IPS-18a (cell line): ENCODE results near the gene ZNF438.

Experiments
- H3K27ac ChIP-seq: one replicate; pipeline ENCODE4 v1.5.1; 2013; ENCODE audit warnings: low read length
- H3K27me3 ChIP-seq: one replicate; pipeline ENCODE4 v1.6.1; 2013; ENCODE audit warnings: mild to moderate bottlenecking, low read length; ENCODE audit not compliant: control insufficient read depth, insufficient read depth
- H3K36me3 ChIP-seq: one replicate; pipeline ENCODE4 v1.6.1; 2013; ENCODE audit warnings: low read depth, low read length; ENCODE audit not compliant: control insufficient read depth
- H3K4me1 ChIP-seq: one replicate; pipeline ENCODE4 v1.6.1; 2013; ENCODE audit warnings: low read depth, low read length; ENCODE audit not compliant: control insufficient read depth
- H3K4me3 ChIP-seq: one replicate; pipeline ENCODE4 v1.5.1; 2013; ENCODE audit warnings: low read length
- H3K9ac ChIP-seq: one replicate; pipeline ENCODE4 v1.6.1; 2013; ENCODE audit warnings: mild to moderate bottlenecking, low read length, moderate library complexity
- H3K9me3 ChIP-seq: one replicate; pipeline ENCODE4 v1.6.1; 2013; ENCODE audit warnings: low read depth, low read length; ENCODE audit not compliant: control insufficient read depth

ZNF438 gene

GRCh38 chr10:30978843-30979242, 52.8 kb downstream of the ZNF438 start:
- H3K9me3 ChIP-seq = peaks cover 4% of the 10 kb centered on the region
- H3K36me3 ChIP-seq = no peaks in the 10 kb centered on the region

DNA sequence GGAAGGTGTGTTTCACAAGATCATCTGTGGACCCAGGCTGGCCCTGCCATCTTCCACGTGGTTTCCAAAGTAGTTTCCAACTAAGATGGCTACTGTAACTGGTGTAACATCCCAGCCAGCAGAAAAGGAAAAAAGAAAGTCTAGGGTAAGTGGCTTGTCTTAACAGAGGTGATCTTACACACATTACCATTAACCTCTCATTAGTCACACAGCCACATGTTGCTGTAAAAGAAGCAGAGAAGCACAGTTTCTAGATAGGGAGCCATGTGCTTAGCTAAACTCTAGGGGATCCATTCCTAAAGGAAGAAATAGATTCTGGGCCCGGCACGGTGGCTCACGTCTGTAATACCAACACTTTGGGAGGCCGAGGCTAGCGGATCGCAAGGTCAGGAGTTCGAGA, 54.3 kb downstream of the ZNF438 start:
- no peak overlapping the region for H3K9ac ChIP-seq
- H3K4me1 ChIP-seq = no peaks in the 10 kb centered on the region
- H3K27me3 ChIP-seq = no peaks in the 10 kb centered on the region
- no peaks in the 10 kb centered on the region for H3K36me3 ChIP-seq
- no peak overlapping the region for H3K27ac ChIP-seq
- H3K4me3 ChIP-seq = no peak overlapping the region
- peaks cover 4% of the 10 kb centered on the region for H3K9me3 ChIP-seq

More at GRCh38 chr10:30978843-30979242, 52.8 kb downstream of the ZNF438 start:
- H3K4me1 ChIP-seq = no peaks in the 10 kb centered on the region
- H3K4me3 ChIP-seq = no peak overlapping the region
- no peak overlapping the region for H3K9ac ChIP-seq
- H3K27ac ChIP-seq = no peak overlapping the region
- no peaks in the 10 kb centered on the region for H3K27me3 ChIP-seq

- Histone ChIP-seq H3K9me3 (peaks cover 4% of the 10 kb centered on the region), H3K27ac (no peak overlapping the region), H3K36me3 (no peaks in the 10 kb centered on the region), H3K27me3 (no peaks in the 10 kb centered on the region), H3K4me1 (no peaks in the 10 kb centered on the region), H3K4me3 (no peak overlapping the region), H3K9ac (no peak overlapping the region)
Observed at GRCh38 chr10:30974773-30975415, 56.8 kb downstream of the ZNF438 start.

GRCh38 chr10:30974355-30974754, 57.3 kb downstream of the ZNF438 start:
- Histone ChIP-seq H3K4me1 (no peaks in the 10 kb centered on the region), H3K27ac (no peak overlapping the region), H3K9ac (no peak overlapping the region), H3K9me3 (no peaks in the 10 kb centered on the region), H3K27me3 (no peaks in the 10 kb centered on the region), H3K36me3 (no peaks in the 10 kb centered on the region), H3K4me3 (no peak overlapping the region)

GRCh38 chr10:30973737-30974136, 57.9 kb downstream of the ZNF438 start:
- Histone ChIP-seq H3K36me3 (no peaks in the 10 kb centered on the region), H3K27me3 (no peaks in the 10 kb centered on the region), H3K27ac (no peak overlapping the region), H3K4me3 (no peak overlapping the region), H3K9me3 (no peaks in the 10 kb centered on the region), H3K4me1 (no peaks in the 10 kb centered on the region), H3K9ac (no peak overlapping the region)

DNA sequence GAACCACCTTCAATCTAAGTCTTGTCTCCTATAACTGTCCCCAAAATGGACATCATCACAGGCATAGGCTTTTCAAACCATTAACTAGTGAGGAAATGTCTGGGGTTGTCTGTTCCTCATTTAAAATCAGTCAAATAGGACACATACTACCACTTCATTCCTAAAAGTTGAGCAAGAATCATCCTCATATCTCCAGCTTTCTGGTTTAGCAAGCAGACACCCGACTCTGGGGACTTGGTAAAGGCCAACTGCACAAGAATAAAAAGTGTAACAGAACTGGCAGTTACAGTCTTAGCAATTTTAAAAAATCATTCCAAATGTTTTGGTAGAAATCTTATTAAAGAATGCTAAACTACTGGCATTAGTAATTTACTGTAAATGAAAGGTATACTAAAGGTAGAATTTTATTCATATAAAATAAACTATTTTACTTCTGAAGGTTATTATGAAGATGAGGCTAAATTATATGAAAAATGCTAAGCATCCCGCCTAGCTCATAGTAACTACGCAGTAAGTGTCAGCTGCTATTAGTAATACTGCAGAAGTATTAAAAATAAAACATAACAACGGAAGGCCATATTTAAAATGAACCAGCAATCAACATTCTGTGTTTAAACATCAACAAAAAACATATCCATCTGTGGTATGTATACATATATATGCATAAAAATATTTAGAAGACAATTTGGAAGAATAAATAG, 60.8 kb downstream of the ZNF438 start:
- Histone ChIP-seq H3K9ac (no peak overlapping the region), H3K4me3 (no peak overlapping the region), H3K36me3 (no peaks in the 10 kb centered on the region), H3K27ac (no peak overlapping the region), H3K27me3 (no peaks in the 10 kb centered on the region), H3K9me3 (no peaks in the 10 kb centered on the region), H3K4me1 (no peaks in the 10 kb centered on the region)

DNA sequence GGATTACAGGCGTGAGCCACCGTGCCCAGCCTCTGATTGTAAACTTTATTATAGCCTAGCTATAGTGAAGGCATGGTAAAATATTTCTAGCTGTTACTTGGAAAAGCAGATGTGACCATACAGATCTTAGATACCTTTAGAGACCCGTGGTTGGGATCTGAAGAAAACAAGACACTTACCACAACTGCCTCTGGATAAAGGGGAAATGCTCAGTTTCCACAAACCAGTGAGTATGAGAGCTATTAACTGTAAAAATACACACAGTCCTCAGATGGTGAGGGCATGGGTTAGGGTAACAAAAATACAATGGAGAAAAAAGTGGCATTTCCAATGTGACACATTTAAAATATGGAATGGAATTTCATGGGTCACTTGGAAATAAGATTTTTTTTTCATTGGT, 63.0 kb downstream of the ZNF438 start:
- Histone ChIP-seq H3K36me3 (no peaks in the 10 kb centered on the region), H3K27ac (no peak overlapping the region)

GRCh38 chr10:30967650-30968410, 63.8 kb downstream of the ZNF438 start:
- Histone ChIP-seq H3K27ac (no peak overlapping the region), H3K4me1 (no peaks in the 10 kb centered on the region)

More for the DNA sequence above, 63.0 kb downstream of the ZNF438 start:
- H3K9ac ChIP-seq = no peak overlapping the region
- no peaks in the 10 kb centered on the region for H3K9me3 ChIP-seq
- H3K4me1 ChIP-seq = no peaks in the 10 kb centered on the region
- H3K27me3 ChIP-seq = no peaks in the 10 kb centered on the region
- H3K4me3 ChIP-seq = no peak overlapping the region

GRCh38 chr10:30963992-30964930, 67.4 kb downstream of the ZNF438 start:
- Histone ChIP-seq H3K9ac (no peak overlapping the region), H3K9me3 (no peaks in the 10 kb centered on the region), H3K4me1 (no peaks in the 10 kb centered on the region), H3K27ac (no peak overlapping the region), H3K36me3 (no peaks in the 10 kb centered on the region), H3K4me3 (no peak overlapping the region), H3K27me3 (no peaks in the 10 kb centered on the region)

More at GRCh38 chr10:30967650-30968410, 63.8 kb downstream of the ZNF438 start:
- Histone ChIP-seq H3K36me3 (no peaks in the 10 kb centered on the region), H3K4me3 (no peak overlapping the region), H3K9ac (no peak overlapping the region), H3K9me3 (no peaks in the 10 kb centered on the region), H3K27me3 (no peaks in the 10 kb centered on the region)

GRCh38 chr10:30962522-30962921, 69.1 kb downstream of the ZNF438 start:
- Histone ChIP-seq H3K9me3 (no peaks in the 10 kb centered on the region), H3K36me3 (no peaks in the 10 kb centered on the region), H3K27me3 (no peaks in the 10 kb centered on the region), H3K4me3 (no peak overlapping the region), H3K4me1 (no peaks in the 10 kb centered on the region), H3K27ac (no peak overlapping the region), H3K9ac (no peak overlapping the region)

DNA sequence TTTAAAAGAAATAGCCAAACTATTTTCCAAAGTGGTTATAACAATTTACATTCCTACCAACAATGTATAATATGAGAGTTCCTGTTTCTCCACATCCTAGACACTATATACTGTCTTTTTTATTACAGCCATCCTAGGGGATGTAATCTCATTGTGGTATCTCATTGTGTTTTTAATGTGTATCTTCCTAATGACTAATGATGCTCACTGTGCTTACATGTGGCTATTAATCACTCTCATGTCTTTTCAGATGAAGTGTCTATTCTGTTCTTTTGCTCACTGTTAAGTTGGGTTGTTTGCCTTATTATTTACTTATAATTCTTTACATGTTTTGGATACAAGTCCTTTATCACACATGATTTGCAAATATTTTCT, 71.8 kb downstream of the ZNF438 start:
- Histone ChIP-seq H3K27ac (no peak overlapping the region), H3K9ac (no peak overlapping the region), H3K36me3 (no peaks in the 10 kb centered on the region), H3K27me3 (no peaks in the 10 kb centered on the region), H3K4me1 (no peaks in the 10 kb centered on the region), H3K9me3 (peaks cover under 1% of the 10 kb centered on the region), H3K4me3 (no peak overlapping the region)
